ENCODE data around the gene TUBA4B.

Gene TUBA4B

GRCh38 chr2:219252900-219253752 lies at the start of gene TUBA4B:
TSS of gene TUBA4B (plus strand) at chr2:219253243. CDS start at chr2:219253408, 165 bp downstream.
- in situ Hi-C loops (cut with MboI; ENCODE audit: low sequenced_read_pairs): no loop called here

DNA sequence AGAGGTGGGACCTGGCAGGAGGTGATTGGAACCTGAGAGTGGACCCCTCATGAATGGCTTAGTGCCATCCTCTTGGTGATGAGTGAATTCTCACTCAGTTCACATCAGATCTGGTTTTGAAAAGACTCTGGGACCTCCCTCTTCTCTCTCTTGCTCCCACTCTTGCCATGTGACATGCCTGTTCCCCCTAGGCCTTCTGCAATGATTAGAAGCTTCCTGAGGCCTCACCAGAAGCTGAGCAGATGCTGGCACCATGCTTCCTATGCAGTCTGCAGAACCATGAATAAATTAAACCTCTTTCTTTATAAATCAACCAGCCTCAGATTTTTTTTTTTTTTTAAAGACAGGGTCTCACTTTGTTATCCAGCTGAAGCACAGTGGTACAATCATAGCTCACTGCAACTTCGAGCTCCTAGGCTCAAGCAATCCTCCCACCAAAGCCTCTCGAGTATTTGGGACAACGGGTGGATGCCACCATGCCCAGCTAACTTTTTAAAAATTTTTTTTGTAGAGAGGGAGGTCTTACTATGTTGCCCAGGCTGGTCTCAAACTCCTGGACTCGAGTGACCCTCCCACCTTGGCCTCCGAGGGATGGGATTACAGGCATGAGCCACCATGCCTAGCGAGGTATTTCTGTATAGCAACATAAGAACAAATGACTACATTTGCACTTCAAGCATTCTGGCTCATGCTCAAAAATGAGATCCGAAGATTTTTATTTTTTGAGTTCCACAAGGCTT lies 48.4 kb upstream of the TUBA4B start:
- in situ Hi-C loops (cut with MboI; ENCODE audit: low sequenced_read_pairs): no loop called here

DNA sequence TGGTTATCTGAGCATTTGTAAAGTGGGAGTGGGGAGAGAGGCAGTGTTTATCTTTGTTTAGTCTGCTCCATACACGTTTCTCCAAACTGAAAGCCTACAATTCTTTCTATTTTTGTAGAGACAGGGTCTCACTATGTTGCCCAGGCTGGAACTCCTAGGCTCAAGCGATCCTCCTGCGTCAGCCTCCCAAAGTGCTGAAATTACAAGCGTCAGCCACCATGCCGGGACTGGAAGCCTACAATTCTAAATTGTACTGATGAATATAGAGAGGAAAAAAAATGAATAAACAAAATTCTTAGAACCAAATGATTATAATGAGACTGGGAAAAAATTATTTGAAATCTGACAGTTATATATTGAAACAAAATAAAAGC lies 47.9 kb upstream of the TUBA4B start:
- in situ Hi-C loops (cut with MboI; ENCODE audit: low sequenced_read_pairs): no loop called here

GRCh38 chr2:219205981-219206327 lies 47.1 kb upstream of the TUBA4B start:
- in situ Hi-C loops (cut with MboI; ENCODE audit: low sequenced_read_pairs): no loop called here

DNA sequence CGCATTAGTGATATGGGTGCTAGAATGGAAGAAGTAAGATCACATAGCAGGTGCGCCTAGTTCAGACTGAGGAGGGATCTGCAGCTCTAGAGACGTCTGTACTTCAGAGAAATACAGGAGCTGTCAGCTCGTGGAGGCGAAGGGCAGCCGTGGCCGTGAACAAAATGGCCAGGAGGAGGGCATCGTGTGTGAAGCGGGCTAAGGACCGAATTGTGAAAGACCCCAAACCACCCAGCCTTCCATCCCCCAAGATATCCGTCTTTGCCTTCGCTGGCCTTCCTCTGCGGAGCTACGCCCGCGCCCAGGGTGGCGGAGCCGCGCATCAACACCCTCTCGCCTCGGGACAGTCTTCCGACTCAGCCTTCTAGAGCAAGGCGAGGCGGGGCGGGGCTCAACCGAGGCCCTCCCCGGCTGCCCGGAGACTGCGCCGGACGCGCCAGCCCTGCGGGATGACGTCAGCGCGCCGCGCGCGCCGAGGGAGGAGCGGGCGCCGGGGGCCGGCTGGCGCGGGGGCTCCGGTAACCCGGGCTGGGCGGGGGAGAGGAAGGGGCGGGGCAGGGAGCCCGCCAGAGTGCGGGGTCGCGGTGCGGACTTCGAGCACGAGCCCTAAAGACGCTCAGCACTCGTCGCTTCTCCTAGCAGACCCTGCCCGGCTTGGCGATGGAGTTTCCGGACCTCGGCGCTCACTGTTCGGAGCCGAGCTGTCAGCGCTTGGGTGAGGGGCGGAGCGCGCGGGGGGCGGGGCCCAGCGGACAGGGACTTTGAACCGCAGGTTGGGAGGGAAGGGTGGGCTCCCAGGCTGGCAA lies 46.5 kb upstream of the TUBA4B start, which contains the start of gene ZFAND2B:
ZFAND2B (plus strand) TSS at position 455 of the 806 bp plus-strand sequence; CDS start at position 661, 206 bp downstream.
- in situ Hi-C loops (cut with MboI; ENCODE audit: low sequenced_read_pairs): no loop called here

DNA sequence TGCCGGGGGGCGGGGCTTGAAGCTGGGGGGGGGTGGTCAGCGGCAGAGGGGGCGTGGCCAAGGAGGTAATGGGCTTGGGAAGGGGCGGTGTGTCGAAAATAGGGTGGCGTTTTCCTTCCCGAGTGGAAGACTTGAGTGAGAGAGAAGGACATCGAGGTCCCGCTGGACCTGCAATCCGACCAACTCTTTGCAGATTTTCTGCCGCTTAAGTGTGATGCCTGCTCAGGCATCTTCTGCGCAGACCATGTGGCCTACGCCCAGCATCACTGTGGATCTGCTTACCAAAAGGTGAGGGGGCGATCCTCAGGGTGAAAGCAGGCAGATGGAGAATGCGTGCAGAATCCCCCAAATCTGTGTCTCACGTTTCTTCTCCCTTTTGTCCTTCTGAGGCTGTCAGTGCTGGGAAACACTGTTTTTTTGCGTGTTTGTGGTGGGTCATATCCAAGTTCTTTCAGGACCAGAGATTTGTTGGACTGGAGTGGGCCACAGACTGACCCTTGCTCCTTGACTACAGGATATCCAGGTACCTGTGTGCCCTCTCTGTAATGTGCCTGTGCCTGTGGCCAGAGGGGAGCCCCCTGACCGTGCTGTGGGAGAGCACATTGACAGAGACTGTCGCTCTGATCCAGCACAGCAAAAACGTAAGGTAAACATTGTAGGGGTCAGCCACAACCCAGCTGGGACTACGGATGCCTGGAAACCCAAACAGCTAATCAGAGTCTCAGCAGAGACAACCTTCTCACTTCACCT lies 45.7 kb upstream of the TUBA4B start:
- in situ Hi-C loops (cut with MboI; ENCODE audit: low sequenced_read_pairs): no loop called here

- in situ Hi-C loops (cut with MboI; ENCODE audit: low sequenced_read_pairs): no loop called here
Measured at GRCh38 chr2:219207884-219208740, 44.9 kb upstream of the TUBA4B start.

GRCh38 chr2:219209236-219210195 lies 43.5 kb upstream of the TUBA4B start:
- in situ Hi-C loops (cut with MboI; ENCODE audit: low sequenced_read_pairs): no loop called here

DNA sequence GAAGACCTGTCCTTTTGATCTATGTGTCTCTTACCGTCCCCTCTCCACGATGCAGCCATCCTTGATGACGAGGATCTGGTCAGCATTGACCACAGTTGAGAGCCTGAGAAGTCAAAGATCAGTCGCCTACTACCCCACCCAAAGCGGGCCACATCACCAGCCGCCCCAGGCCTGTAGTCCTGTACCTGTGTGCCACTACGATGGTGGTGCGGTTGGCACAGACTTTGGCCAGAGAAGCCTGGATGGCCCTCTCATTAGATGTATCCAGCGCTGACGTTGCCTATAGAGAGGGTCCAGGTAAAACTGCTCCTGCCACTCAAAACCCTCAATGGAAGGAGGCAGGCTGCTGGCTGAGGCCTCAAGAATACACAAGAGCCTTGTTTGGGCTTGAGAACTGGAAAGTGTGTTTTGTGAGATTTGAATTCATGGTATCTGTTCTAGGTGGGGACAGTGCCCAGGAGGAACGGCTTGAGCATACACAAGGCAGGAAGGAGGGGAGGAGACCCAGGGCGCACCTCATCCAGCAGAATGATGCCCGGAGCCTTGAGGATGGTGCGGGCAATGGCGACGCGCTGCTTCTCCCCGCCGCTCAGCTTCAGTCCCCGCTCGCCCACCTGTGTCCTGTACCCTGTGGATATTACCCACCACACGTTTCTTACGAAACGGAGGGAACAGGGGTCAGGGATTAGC lies 42.7 kb upstream of the TUBA4B start:
- in situ Hi-C loops (cut with MboI; ENCODE audit: low sequenced_read_pairs): no loop called here

- in situ Hi-C loops (cut with MboI; ENCODE audit: low sequenced_read_pairs): no loop called here
Measured at GRCh38 chr2:219210886-219211362, 42.1 kb upstream of the TUBA4B start.

- in situ Hi-C loops (cut with MboI; ENCODE audit: low sequenced_read_pairs): no loop called here
Measured at GRCh38 chr2:219213026-219213415, 40.0 kb upstream of the TUBA4B start.

- in situ Hi-C loops (cut with MboI; ENCODE audit: low sequenced_read_pairs): no loop called here
Measured at GRCh38 chr2:219213486-219214071, 39.5 kb upstream of the TUBA4B start.

DNA sequence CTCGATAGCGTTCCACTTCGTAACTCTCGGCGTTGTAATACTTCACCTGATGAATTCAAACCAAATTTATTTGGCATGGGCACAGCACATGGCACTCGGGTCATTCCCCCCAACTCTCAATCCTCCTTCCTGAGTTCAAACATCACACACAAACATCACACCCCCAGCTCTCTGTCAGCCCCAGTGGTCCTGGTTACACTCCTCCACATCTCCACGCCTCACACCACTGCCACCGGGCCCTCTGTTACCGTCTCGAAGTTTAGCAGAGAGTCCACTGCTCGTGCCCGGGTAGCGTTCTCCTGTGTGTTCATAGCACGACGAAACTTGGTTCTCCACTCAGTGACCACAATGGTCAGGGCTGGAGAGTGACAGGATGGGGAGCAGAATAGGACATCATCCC lies 38.9 kb upstream of the TUBA4B start:
- in situ Hi-C loops (cut with MboI; ENCODE audit: low sequenced_read_pairs): no loop called here

DNA sequence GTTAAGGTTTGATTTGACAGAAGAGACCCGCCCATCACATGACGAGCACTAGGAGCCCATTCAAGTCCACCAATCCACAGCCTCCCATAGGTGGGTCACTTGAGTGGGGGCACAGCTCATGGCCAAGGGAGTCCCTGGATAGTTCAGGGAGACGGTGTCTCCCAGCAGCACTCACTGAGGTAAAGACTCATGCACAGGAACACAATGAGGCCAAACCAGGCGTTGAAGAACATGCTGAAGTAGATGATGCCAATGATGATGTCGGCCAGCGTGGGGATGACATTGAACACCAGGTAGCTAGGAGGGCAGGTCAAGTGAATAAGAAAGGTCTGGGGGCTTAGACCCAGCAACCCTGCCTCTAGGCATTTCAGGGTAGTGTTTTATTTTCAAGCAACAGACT lies 38.3 kb upstream of the TUBA4B start:
- in situ Hi-C loops (cut with MboI; ENCODE audit: low sequenced_read_pairs): no loop called here

- in situ Hi-C loops (cut with MboI; ENCODE audit: low sequenced_read_pairs): no loop called here
Measured at GRCh38 chr2:219215871-219216534, 37.0 kb upstream of the TUBA4B start.

- in situ Hi-C loops (cut with MboI; ENCODE audit: low sequenced_read_pairs): no loop called here
Measured at GRCh38 chr2:219216535-219216915, 36.5 kb upstream of the TUBA4B start.

GRCh38 chr2:219218217-219218731 lies 34.8 kb upstream of the TUBA4B start:
- in situ Hi-C loops (cut with MboI; ENCODE audit: low sequenced_read_pairs): no loop called here

Data from hTERT RPE-1 (cell line).